GM12878 (cell line): ENCODE measurements around the gene PDLIM5. TPM values are rescaled to one million over a fixed set of nuclear protein-coding genes. Genes with fewer than 3 reads are reported as not detected.

Source experiments
- ATAC-seq: fragments of 200-7000 bp; cut with Tn5 transposase; 3 replicates; pipeline ENCODE4 v1.9.1; 2020; ENCODE audit warnings: mild to moderate bottlenecking, moderate library complexity
- BruUV-seq: library from RNA; stranded (reverse); fragments of 400-500 nt; replicated peaks from 2 replicates; lab custom pipeline; 2021; lab: Mats Ljungman, UMichigan
- CTCF ChIA-PET: fragments of 300-600 bp; sonication (Branson Sonifier 250); formaldehyde crosslinking; extraction: SDS; loops from one replicate; lab custom pipeline; 2021; ENCODE audit warnings: inconsistent platforms; lab: Yijun Ruan, JAX
- POLR2A ChIA-PET: fragments of 350-600 bp; formaldehyde crosslinking; extraction: SDS; loops from one replicate; lab custom pipeline; 2021; ENCODE audit warnings: inconsistent platforms; lab: Charles Lee
- RAD21 ChIA-PET: fragments of 300-600 bp; sonication (Branson Sonifier 250); formaldehyde crosslinking; loops from one replicate; lab custom pipeline; 2023; ENCODE audit warnings: antibody characterized with exemption; ENCODE audit not compliant: unreplicated experiment; lab: Charles Lee
- SMC1A ChIA-PET: fragments of 300-600 bp; sonication (Branson Sonifier 250); formaldehyde crosslinking; loops from one replicate; lab custom pipeline; 2023; ENCODE audit not compliant: unreplicated experiment, uncharacterized antibody; lab: Charles Lee
- DNase-seq: peaks from one replicate; pipeline ENCODE4 v3.0.0-alpha.2; 2011; ENCODE audit warnings: low read depth, low spot score
- FAIRE-seq: peaks from 3 replicates; lab custom pipeline; 2011; peaks lifted over from hg19 to GRCh38; lab: Jason Lieb, UNC
- H2AFZ ChIP-seq: 2 replicates; pipeline ENCODE4 v1.6.0; 2011; ENCODE audit warnings: low read depth, low read length, control low read depth; ENCODE audit not compliant: control insufficient read depth
- H3K27ac ChIP-seq: 2 replicates; pipeline ENCODE4 v1.5.1; 2011; ENCODE audit warnings: control low read depth; ENCODE audit not compliant: control insufficient read depth, insufficient read depth
- H3K27me3 ChIP-seq, 2 experiments: replicated peaks in 1 of 2; 2 replicates each; pipeline versions ENCODE4 v1.6.0 to v1.6.1; 2011; ENCODE audit warnings: low read length in 1 of 2; ENCODE audit not compliant: control insufficient read depth in 2 of 2, insufficient read depth in 2 of 2
- H3K36me3 ChIP-seq, 2 experiments: 2 replicates each; pipeline ENCODE4 v1.5.1; 2011; ENCODE audit warnings: low read length in 1 of 2; ENCODE audit not compliant: control insufficient read depth in 2 of 2, insufficient read depth in 2 of 2
- H3K4me1 ChIP-seq: 2 replicates; pipeline ENCODE4 v1.6.1; 2011; ENCODE audit warnings: mild to moderate bottlenecking, low read length, moderate library complexity, mixed read lengths; ENCODE audit not compliant: control insufficient read depth, insufficient read depth
- H3K4me2 ChIP-seq: 2 replicates; pipeline ENCODE4 v1.6.0; 2011; ENCODE audit warnings: control low read depth; ENCODE audit not compliant: control insufficient read depth, insufficient read depth
- H3K4me3 ChIP-seq: fragments of 200-600 bp; sonication (generic); 2 replicates; pipeline ENCODE4 v1.5.1; 2016
- H3K79me2 ChIP-seq: 2 replicates; pipeline ENCODE4 v1.6.0; 2011; ENCODE audit warnings: low read length; ENCODE audit not compliant: control insufficient read depth, insufficient read depth
- H3K9ac ChIP-seq: 2 replicates; pipeline ENCODE4 v1.8.0; 2011; ENCODE audit warnings: low read length, control low read depth, mixed read lengths; ENCODE audit not compliant: control insufficient read depth, insufficient read depth
- H3K9me3 ChIP-seq: replicated peaks from 3 replicates; pipeline ENCODE4 v1.5.1; 2011; ENCODE audit warnings: mild to moderate bottlenecking, low read length; ENCODE audit not compliant: control insufficient read depth, insufficient read depth
- H4K20me1 ChIP-seq: 2 replicates; pipeline ENCODE4 v1.6.0; 2011; ENCODE audit not compliant: control insufficient read depth, insufficient read depth
- ATF7 ChIP-seq: fragments of 450-650 bp; IDR thresholded peaks from 2 replicates; pipeline ENCODE4 v1.6.1; 2016; ENCODE audit warnings: low read depth, mild to moderate bottlenecking
- CHD2 ChIP-seq: IDR thresholded peaks from 2 replicates; pipeline ENCODE4 v1.6.1; 2011; ENCODE audit warnings: low read depth, low read length, improper control_type of control experiment, borderline replicate concordance
- NFYA ChIP-seq: IDR thresholded peaks from 2 replicates; pipeline ENCODE4 v1.6.1; 2011; ENCODE audit warnings: low read depth, mild to moderate bottlenecking, low read length, improper control_type of control experiment, borderline replicate concordance
- NFYB ChIP-seq: IDR thresholded peaks from 2 replicates; pipeline ENCODE4 v1.6.1; 2011; ENCODE audit warnings: low read depth, mild to moderate bottlenecking, low read length, improper control_type of control experiment, moderate library complexity; ENCODE audit not compliant: insufficient read depth
- PAX8 ChIP-seq: fragments of 450-650 bp; IDR thresholded peaks from 2 replicates; pipeline ENCODE4 v1.6.1; 2017; ENCODE audit warnings: mild to moderate bottlenecking, moderate library complexity
- RBBP5 ChIP-seq: fragments of 200-600 bp; sonication (generic); conservative IDR thresholded peaks from 2 replicates; pipeline ENCODE4 v1.6.1; 2016
- RELA ChIP-seq: fragments of 450-650 bp; IDR thresholded peaks from 2 replicates; pipeline ENCODE4 v1.8.0; 2014; ENCODE audit warnings: borderline replicate concordance; ENCODE audit not compliant: partially characterized antibody
- SIX5 ChIP-seq: IDR thresholded peaks from 2 replicates; pipeline ENCODE4 v1.6.1; 2011; ENCODE audit warnings: mild to moderate bottlenecking, low read depth, low read length, moderate library complexity; ENCODE audit not compliant: severe bottlenecking
- SPI1 ChIP-seq: IDR thresholded peaks from 2 replicates; pipeline ENCODE4 v1.6.1; 2011; ENCODE audit warnings: low read depth, mild to moderate bottlenecking, low read length, moderate library complexity, borderline replicate concordance; ENCODE audit not compliant: insufficient read depth
- SREBF1 ChIP-seq: IDR thresholded peaks from 2 replicates; pipeline ENCODE4 v1.6.1; 2012; ENCODE audit warnings: mild to moderate bottlenecking, low read length
- STAT1 ChIP-seq: fragments of 450-650 bp; conservative IDR thresholded peaks from 2 replicates; pipeline ENCODE4 v1.6.1; 2014; ENCODE audit warnings: antibody characterized with exemption, mild to moderate bottlenecking
- TBL1XR1 ChIP-seq: IDR thresholded peaks from 2 replicates; pipeline ENCODE4 v1.6.1; 2012; ENCODE audit warnings: low read depth, low read length, improper control_type of control experiment
- WRNIP1 ChIP-seq: IDR thresholded peaks from 2 replicates; pipeline ENCODE4 v1.6.1; 2011; ENCODE audit warnings: low read depth, low read length, improper control_type of control experiment, borderline replicate concordance
- WGBS: methylation state at CpG from one replicate; pipeline ENCODE4 v1.1.6; 2016; ENCODE audit warnings: low lambda C conversion rate; ENCODE audit not compliant: insufficient replicate concordance, insufficient coverage; ENCODE audit errors: missing lambda C conversion rate; 5-methylcytosine and 5-hydroxymethylcytosine counted together
- in situ Hi-C: fragments of 300-500 bp; cut with MboI; formaldehyde crosslinking; loops from 9 replicates; pipeline ENCODE4 v1.14.3; 2018; ENCODE audit warnings: mixed read lengths
- intact Hi-C: fragments of 100-400 bp; cut with micrococcal nuclease; formaldehyde crosslinking; loops from one replicate; pipeline ENCODE4 v1.14.2; 2022; ENCODE audit not compliant: unreplicated experiment
- polyA plus RNA-seq, 11 experiments: library from polyadenylated mRNA; depleted of rRNA in 4 of 11; unstranded in 6 of 11; stranded (reverse) in 5 of 11; fragments of >200 nt; fragmentation: Nextera tagmentation in 4 of 11; fragmentation: Illumina TruSeq in 1 of 11; extraction: Ambion mirVana in 4 of 11; extraction: Trizol in 1 of 11; gene quantifications; 1 replicate in 1 of 11; 2 replicates in 10 of 11; pipeline versions ENCODE4 v1.2.1 to v1.2.3, GENCODE V29; 2011 to 2016; ENCODE audit warnings: inconsistent platforms in 2 of 11, missing spikeins in 2 of 11, low read depth in 1 of 11
- total RNA-seq, 4 experiments: library from RNA; depleted of rRNA in 3 of 4; stranded (reverse); fragments of >200 nt in 3 of 4; fragmentation: Illumina TruSeq in 1 of 4; extraction: Trizol in 1 of 4; gene quantifications; 2 replicates each; pipeline versions ENCODE4 v1.2.1 to v1.2.3, GENCODE V29; 2013 to 2021
- TF ChIP-seq, protein P1 (sequence below): fragments of 450-650 bp; IDR thresholded peaks from 2 replicates; pipeline ENCODE4 v1.6.1; 2017; ENCODE audit warnings: borderline replicate concordance
- TF ChIP-seq, protein P2 (sequence below): IDR thresholded peaks from 2 replicates; pipeline ENCODE4 v1.6.1; 2012; ENCODE audit warnings: mild to moderate bottlenecking, low read depth, low read length
- TF ChIP-seq, protein P3 (sequence below): IDR thresholded peaks from 2 replicates; pipeline ENCODE4 v1.6.1; 2012; ENCODE audit warnings: low read depth, low read length, improper control_type of control experiment
- TF ChIP-seq, protein P4 (sequence below): fragments of 150-350 bp; IDR thresholded peaks from 2 replicates; pipeline ENCODE4 v1.6.1; 2016; ENCODE audit warnings: low read depth, low read length

PDLIM5 gene
- total and polyA plus RNA-seq, 10 of the 15 experiments (the other 5 are each of a cell fraction or from before 2014, with no cell fraction given), result 10.0 to 52.9 (median 20.7) TPM

DNA sequence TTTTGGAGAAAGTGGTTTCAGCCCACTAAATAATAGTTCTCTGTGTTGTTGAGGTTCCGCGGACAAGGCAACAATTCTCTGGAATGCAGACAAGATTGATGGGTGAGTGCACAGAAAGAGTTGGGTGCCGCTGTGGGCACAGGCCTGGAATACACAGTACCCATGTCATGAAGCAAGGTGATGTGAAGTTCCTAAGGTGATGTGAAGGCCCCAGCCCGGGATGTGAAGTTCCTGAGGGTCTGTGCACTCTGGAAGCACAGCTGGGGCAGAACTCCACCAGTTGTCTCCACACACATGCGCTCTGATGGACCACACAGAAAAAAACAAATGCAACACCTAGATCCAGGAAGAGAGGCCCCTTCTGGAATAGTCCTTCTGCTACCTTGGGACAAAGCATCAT lies 219.4 kb downstream of the PDLIM5 start (continued):
- TF ChIP-seq, protein P1, sequence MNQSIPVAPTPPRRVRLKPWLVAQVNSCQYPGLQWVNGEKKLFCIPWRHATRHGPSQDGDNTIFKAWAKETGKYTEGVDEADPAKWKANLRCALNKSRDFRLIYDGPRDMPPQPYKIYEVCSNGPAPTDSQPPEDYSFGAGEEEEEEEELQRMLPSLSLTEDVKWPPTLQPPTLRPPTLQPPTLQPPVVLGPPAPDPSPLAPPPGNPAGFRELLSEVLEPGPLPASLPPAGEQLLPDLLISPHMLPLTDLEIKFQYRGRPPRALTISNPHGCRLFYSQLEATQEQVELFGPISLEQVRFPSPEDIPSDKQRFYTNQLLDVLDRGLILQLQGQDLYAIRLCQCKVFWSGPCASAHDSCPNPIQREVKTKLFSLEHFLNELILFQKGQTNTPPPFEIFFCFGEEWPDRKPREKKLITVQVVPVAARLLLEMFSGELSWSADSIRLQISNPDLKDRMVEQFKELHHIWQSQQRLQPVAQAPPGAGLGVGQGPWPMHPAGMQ, result no peak
- TF ChIP-seq, protein P2, sequence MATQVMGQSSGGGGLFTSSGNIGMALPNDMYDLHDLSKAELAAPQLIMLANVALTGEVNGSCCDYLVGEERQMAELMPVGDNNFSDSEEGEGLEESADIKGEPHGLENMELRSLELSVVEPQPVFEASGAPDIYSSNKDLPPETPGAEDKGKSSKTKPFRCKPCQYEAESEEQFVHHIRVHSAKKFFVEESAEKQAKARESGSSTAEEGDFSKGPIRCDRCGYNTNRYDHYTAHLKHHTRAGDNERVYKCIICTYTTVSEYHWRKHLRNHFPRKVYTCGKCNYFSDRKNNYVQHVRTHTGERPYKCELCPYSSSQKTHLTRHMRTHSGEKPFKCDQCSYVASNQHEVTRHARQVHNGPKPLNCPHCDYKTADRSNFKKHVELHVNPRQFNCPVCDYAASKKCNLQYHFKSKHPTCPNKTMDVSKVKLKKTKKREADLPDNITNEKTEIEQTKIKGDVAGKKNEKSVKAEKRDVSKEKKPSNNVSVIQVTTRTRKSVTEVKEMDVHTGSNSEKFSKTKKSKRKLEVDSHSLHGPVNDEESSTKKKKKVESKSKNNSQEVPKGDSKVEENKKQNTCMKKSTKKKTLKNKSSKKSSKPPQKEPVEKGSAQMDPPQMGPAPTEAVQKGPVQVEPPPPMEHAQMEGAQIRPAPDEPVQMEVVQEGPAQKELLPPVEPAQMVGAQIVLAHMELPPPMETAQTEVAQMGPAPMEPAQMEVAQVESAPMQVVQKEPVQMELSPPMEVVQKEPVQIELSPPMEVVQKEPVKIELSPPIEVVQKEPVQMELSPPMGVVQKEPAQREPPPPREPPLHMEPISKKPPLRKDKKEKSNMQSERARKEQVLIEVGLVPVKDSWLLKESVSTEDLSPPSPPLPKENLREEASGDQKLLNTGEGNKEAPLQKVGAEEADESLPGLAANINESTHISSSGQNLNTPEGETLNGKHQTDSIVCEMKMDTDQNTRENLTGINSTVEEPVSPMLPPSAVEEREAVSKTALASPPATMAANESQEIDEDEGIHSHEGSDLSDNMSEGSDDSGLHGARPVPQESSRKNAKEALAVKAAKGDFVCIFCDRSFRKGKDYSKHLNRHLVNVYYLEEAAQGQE, result no peak
- TF ChIP-seq NFYA (no peak), TBL1XR1 (no peak)

DNA sequence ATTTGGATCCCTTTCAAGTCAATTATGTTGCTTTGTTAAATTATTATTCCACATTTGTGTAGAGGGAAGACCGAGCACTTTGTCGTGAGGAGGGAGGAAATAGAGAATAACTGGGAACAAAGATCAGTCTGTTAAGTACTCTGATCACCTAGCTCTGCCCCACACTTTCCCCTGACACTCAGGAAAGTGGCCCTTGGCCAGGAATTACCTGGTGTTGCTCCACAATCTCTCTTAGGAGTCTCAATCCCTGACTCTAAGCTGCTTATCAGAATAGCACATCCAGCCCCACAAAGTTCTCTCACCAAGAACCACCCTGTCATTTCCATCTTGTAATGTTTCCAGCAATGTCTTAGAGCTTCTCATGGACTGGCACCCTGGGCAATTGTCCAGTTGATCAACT lies 222.2 kb downstream of the PDLIM5 start:
- intact Hi-C loops (no loop called here), in situ Hi-C loops (no loop called here)
- SMC1A ChIA-PET, result no interaction called here
- Histone ChIP-seq H2AFZ (no peak overlapping the region), H3K27ac (no peak overlapping the region), H3K4me3 (no peak overlapping the region), H4K20me1 (no peaks in the 10 kb centered on the region), H3K36me3 (no peaks in the 10 kb centered on the region), H3K9me3 (no peaks in the 10 kb centered on the region), H3K4me1 (no peaks in the 10 kb centered on the region), H3K9ac (no peak overlapping the region), H3K4me2 (no peak overlapping the region), H3K27me3 (no peaks in the 10 kb centered on the region), H3K79me2 (no peaks in the 10 kb centered on the region)
- WGBS, result 92% methylated on average over 2 of the region's 2 CpGs
- ATAC-seq, result no peak
- FAIRE-seq, result no peak
- POLR2A ChIA-PET, result no interaction called here
- RAD21 ChIA-PET, result no interaction called here
- DNase-seq, result no peak
- CTCF ChIA-PET, result no interaction called here
- no TSS peak for BruUV-seq
- TF ChIP-seq SREBF1 (no peak), WRNIP1 (no peak), ATF7 (no peak), NFYB (no peak), CHD2 (no peak), SIX5 (no peak), STAT1 (no peak), SPI1 (no peak), RBBP5 (no peak), PAX8 (no peak), RELA (no peak)
- TF ChIP-seq, protein P3, sequence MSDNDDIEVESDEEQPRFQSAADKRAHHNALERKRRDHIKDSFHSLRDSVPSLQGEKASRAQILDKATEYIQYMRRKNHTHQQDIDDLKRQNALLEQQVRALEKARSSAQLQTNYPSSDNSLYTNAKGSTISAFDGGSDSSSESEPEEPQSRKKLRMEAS, result no peak
- TF ChIP-seq, protein P4, sequence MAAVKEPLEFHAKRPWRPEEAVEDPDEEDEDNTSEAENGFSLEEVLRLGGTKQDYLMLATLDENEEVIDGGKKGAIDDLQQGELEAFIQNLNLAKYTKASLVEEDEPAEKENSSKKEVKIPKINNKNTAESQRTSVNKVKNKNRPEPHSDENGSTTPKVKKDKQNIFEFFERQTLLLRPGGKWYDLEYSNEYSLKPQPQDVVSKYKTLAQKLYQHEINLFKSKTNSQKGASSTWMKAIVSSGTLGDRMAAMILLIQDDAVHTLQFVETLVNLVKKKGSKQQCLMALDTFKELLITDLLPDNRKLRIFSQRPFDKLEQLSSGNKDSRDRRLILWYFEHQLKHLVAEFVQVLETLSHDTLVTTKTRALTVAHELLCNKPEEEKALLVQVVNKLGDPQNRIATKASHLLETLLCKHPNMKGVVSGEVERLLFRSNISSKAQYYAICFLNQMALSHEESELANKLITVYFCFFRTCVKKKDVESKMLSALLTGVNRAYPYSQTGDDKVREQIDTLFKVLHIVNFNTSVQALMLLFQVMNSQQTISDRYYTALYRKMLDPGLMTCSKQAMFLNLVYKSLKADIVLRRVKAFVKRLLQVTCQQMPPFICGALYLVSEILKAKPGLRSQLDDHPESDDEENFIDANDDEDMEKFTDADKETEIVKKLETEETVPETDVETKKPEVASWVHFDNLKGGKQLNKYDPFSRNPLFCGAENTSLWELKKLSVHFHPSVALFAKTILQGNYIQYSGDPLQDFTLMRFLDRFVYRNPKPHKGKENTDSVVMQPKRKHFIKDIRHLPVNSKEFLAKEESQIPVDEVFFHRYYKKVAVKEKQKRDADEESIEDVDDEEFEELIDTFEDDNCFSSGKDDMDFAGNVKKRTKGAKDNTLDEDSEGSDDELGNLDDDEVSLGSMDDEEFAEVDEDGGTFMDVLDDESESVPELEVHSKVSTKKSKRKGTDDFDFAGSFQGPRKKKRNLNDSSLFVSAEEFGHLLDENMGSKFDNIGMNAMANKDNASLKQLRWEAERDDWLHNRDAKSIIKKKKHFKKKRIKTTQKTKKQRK, result no peak
